HEK293 (cell line): ENCODE results near the gene DFFA.
A peak's percentile ranks its signal among the peaks of the same experiment; 100 is the strongest.

Experiments used
- CTCF ChIA-PET: fragments of 350-600 bp; formaldehyde crosslinking; extraction: SDS; loops from one replicate; lab custom pipeline; 2021; ENCODE audit warnings: antibody characterized with exemption; lab: Yijun Ruan, JAX
- POLR2A ChIA-PET: fragments of 300-600 bp; formaldehyde crosslinking; extraction: SDS; loops from one replicate; lab custom pipeline; 2020; ENCODE audit warnings: antibody characterized with exemption, inconsistent platforms; lab: Yijun Ruan, JAX
- H3K27ac ChIP-seq: fragments of 200-500 bp; sonication (Bioruptor generic); 2 replicates; pipeline ENCODE4 v1.5.1; 2014; ENCODE audit warnings: low read depth, low read length, control low read depth, inconsistent platforms; ENCODE audit errors: extremely low read depth
- H3K36me3 ChIP-seq, 2 experiments: fragments of 200-500 bp in 1 of 2; sonication (Bioruptor generic) in 1 of 2; 1 replicate in 1 of 2; 2 replicates in 1 of 2; pipeline ENCODE4 v1.5.1; 2014 to 2017; ENCODE audit warnings: inconsistent platforms in 2 of 2, low read length in 2 of 2; ENCODE audit not compliant: control insufficient read depth in 2 of 2, insufficient read depth in 1 of 2
- H3K4me1 ChIP-seq: fragments of 200-500 bp; sonication (Bioruptor generic); 2 replicates; pipeline ENCODE4 v1.5.1; 2014; ENCODE audit warnings: mild to moderate bottlenecking, low read length, inconsistent platforms; ENCODE audit not compliant: control insufficient read depth, insufficient read depth
- H3K4me3 ChIP-seq: 2 replicates; pipeline ENCODE4 v1.5.1; 2011; ENCODE audit warnings: low read depth, mild to moderate bottlenecking, control low read depth, low read length, moderate library complexity
- H3K9me3 ChIP-seq: fragments of 200-500 bp; sonication (Bioruptor generic); 2 replicates; pipeline ENCODE4 v1.5.1; 2014; ENCODE audit warnings: low read depth, low read length, inconsistent platforms; ENCODE audit not compliant: control insufficient read depth, insufficient read depth
- FEZF1 ChIP-seq: fragments of 450-650 bp; formaldehyde crosslinking; IDR thresholded peaks from 2 replicates; pipeline ENCODE4 v1.5.1; 2016; ENCODE audit warnings: missing biosample characterization, missing genetic modification characterization
- HOXA7 ChIP-seq: sonication (generic); formaldehyde crosslinking; IDR thresholded peaks from 2 replicates; pipeline ENCODE4 v1.8.1; 2022; ENCODE audit warnings: missing genetic modification reagents, borderline replicate concordance
- KLF8 ChIP-seq: fragments of 450-650 bp; formaldehyde crosslinking; IDR thresholded peaks from 2 replicates; pipeline ENCODE4 v1.5.1; 2016; ENCODE audit warnings: missing biosample characterization, missing genetic modification characterization
- OSR2 ChIP-seq: fragments of 450-650 bp; formaldehyde crosslinking; IDR thresholded peaks from 2 replicates; pipeline ENCODE4 v1.5.1; 2016; ENCODE audit warnings: missing biosample characterization, missing genetic modification characterization
- PRDM4 ChIP-seq: fragments of 450-650 bp; formaldehyde crosslinking; IDR thresholded peaks from 2 replicates; pipeline ENCODE4 v1.5.1; 2017; ENCODE audit warnings: missing biosample characterization, missing genetic modification characterization
- PRDM6 ChIP-seq: fragments of 450-650 bp; formaldehyde crosslinking; IDR thresholded peaks from 2 replicates; pipeline ENCODE4 v1.5.1; 2017; ENCODE audit warnings: missing biosample characterization, missing genetic modification characterization
- SP2 ChIP-seq: fragments of 450-650 bp; formaldehyde crosslinking; IDR thresholded peaks from 2 replicates; pipeline ENCODE4 v1.5.1; 2016; ENCODE audit warnings: missing biosample characterization, missing genetic modification characterization
- SP7 ChIP-seq: fragments of 450-650 bp; formaldehyde crosslinking; IDR thresholded peaks from 2 replicates; pipeline ENCODE4 v1.5.1; 2016; ENCODE audit warnings: missing biosample characterization, missing genetic modification characterization
- TRIM28 ChIP-seq: IDR thresholded peaks from 2 replicates; pipeline ENCODE4 v1.6.1; 2011; ENCODE audit warnings: low read length, control low read depth, borderline replicate concordance
- TSHZ1 ChIP-seq: fragments of 450-650 bp; formaldehyde crosslinking; IDR thresholded peaks from 2 replicates; pipeline ENCODE4 v1.5.1; 2016; ENCODE audit warnings: missing biosample characterization, missing genetic modification characterization, borderline replicate concordance
- ZFHX2 ChIP-seq: fragments of 450-650 bp; formaldehyde crosslinking; conservative IDR thresholded peaks from 2 replicates; pipeline ENCODE4 v1.5.1; 2016; ENCODE audit warnings: missing biosample characterization, missing genetic modification characterization
- ZFP69B ChIP-seq: fragments of 450-650 bp; formaldehyde crosslinking; IDR thresholded peaks from 2 replicates; pipeline ENCODE4 v1.5.1; 2016; ENCODE audit warnings: missing biosample characterization, missing genetic modification characterization
- ZNF324 ChIP-seq: fragments of 450-650 bp; formaldehyde crosslinking; IDR thresholded peaks from 2 replicates; pipeline ENCODE4 v1.5.1; 2016; ENCODE audit warnings: missing biosample characterization, missing genetic modification characterization
- ZNF366 ChIP-seq: fragments of 450-650 bp; formaldehyde crosslinking; conservative IDR thresholded peaks from 2 replicates; pipeline ENCODE4 v1.5.1; 2016; ENCODE audit warnings: missing biosample characterization, missing genetic modification characterization
- ZNF555 ChIP-seq: fragments of 450-650 bp; formaldehyde crosslinking; conservative IDR thresholded peaks from 2 replicates; pipeline ENCODE4 v1.5.1; 2017; ENCODE audit warnings: missing biosample characterization, mild to moderate bottlenecking, missing genetic modification characterization, inconsistent platforms
- ZNF629 ChIP-seq: fragments of 450-650 bp; formaldehyde crosslinking; IDR thresholded peaks from 2 replicates; pipeline ENCODE4 v1.5.1; 2017; ENCODE audit warnings: missing biosample characterization, missing genetic modification characterization
- ZNF692 ChIP-seq: fragments of 450-650 bp; formaldehyde crosslinking; IDR thresholded peaks from 2 replicates; pipeline ENCODE4 v1.5.1; 2016; ENCODE audit warnings: missing biosample characterization, missing genetic modification characterization
- ZSCAN30 ChIP-seq: fragments of 450-650 bp; IDR thresholded peaks from 2 replicates; pipeline ENCODE4 v1.5.1; 2018; ENCODE audit warnings: missing biosample characterization, mild to moderate bottlenecking, missing genetic modification characterization, moderate library complexity
- TF ChIP-seq, protein P1 (sequence below): fragments of 450-650 bp; formaldehyde crosslinking; IDR thresholded peaks from 2 replicates; pipeline ENCODE4 v1.5.1; 2016; ENCODE audit warnings: missing biosample characterization, missing genetic modification characterization
- TF ChIP-seq, protein P2 (sequence below): fragments of 450-650 bp; formaldehyde crosslinking; IDR thresholded peaks from 2 replicates; pipeline ENCODE4 v1.5.1; 2016; ENCODE audit warnings: missing biosample characterization, missing genetic modification characterization

The DFFA gene

DNA sequence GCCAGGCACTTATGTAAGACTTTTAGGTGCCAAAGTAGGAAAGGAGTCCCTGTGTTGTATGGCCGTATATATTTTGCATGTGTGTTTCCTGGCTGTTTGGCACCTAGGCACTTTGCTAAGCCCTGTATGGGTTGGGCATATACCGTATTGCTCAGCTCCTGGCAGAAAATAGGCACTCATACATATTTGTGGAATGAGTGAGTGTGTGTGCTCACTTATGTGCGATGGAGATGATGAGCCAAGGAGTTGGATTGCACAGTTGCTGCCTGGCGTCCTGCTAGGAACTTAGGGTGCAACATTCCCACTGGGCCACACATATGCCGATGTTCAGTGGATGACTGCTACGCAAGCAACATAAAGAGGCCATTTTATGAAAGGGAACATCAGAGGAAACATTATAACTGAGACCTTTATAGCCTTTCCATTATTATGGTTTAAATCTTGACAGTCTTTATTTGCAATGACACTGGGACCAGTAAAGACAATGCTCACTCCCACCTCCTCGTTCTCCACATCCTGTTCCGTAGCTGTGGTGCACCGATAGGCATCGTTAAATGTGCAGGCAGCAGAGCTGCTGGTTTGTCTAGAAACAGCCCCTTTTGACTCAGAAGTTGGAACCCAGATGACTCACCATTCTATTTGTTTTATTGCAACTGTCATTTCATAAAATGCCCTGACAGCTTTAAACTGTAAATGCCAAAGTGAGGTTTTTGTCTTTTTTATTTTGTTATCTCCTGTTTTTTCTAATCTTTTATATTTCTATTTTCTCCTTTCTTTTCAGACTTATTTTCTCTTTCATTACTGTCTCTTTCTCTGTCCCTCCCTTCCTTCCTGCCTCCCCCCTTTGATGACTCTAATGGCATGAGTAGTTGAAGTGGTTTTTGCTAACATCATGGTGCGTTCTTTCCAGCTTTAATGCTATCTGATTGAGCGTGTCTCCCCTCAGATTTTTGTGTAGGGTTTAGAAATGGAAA is 38.5 kb upstream of the DFFA start:
- H3K4me1 ChIP-seq = peaks cover 6% of the 10 kb centered on the region
- H3K4me3 ChIP-seq = no peak overlapping the region
- CTCF ChIA-PET = interaction anchor here (1.1 to 6.7 kb wide), 5 partner anchors 8 to 400 kb away, joined by 4 to 94 read pairs (median 4); no protein-coding TSS in a partner anchor
- H3K27ac ChIP-seq = no peak overlapping the region
- no peaks in the 10 kb centered on the region for H3K36me3 ChIP-seq
- POLR2A ChIA-PET = no interaction called here
- no peaks in the 10 kb centered on the region for H3K9me3 ChIP-seq
- TF ChIP-seq ZNF366 (peak; percentile 82), HOXA7 (CRISPR knock-in tag) (no peak), ZFHX2 (tag by site-specific recombination) (0 out of 2 replicates have a peak, but pooled peaks have one; percentile 8), FEZF1 (tag by site-specific recombination) (peak; percentile 56), ZNF629 (tag by site-specific recombination) (peak; percentile 62), SP2 (tag by site-specific recombination) (peak; percentile 24; the same call in 1 of the 2 replicates), ZSCAN30 (tag by site-specific recombination) (peak; percentile 18; the same call in 1 of the 2 replicates), OSR2 (tag by site-specific recombination) (peak; percentile 68), ZNF555 (no peak), TRIM28 (0 out of 2 replicates have a peak, but pooled peaks have one; percentile 32), SP7 (peak; percentile 87), ZNF692 (peak; percentile 83), KLF8 (tag by site-specific recombination) (peak; percentile 54; the same call in 1 of the 2 replicates), PRDM4 (peak; percentile 99), TSHZ1 (tag by site-specific recombination) (peak; percentile 60; the same call in 1 of the 2 replicates), ZFP69B (tag by site-specific recombination) (peak; percentile 72), PRDM6 (tag by site-specific recombination) (peak; percentile 75), ZNF324 (0 out of 2 replicates have a peak, but pooled peaks have one; percentile 61)
- TF ChIP-seq, protein P1, sequence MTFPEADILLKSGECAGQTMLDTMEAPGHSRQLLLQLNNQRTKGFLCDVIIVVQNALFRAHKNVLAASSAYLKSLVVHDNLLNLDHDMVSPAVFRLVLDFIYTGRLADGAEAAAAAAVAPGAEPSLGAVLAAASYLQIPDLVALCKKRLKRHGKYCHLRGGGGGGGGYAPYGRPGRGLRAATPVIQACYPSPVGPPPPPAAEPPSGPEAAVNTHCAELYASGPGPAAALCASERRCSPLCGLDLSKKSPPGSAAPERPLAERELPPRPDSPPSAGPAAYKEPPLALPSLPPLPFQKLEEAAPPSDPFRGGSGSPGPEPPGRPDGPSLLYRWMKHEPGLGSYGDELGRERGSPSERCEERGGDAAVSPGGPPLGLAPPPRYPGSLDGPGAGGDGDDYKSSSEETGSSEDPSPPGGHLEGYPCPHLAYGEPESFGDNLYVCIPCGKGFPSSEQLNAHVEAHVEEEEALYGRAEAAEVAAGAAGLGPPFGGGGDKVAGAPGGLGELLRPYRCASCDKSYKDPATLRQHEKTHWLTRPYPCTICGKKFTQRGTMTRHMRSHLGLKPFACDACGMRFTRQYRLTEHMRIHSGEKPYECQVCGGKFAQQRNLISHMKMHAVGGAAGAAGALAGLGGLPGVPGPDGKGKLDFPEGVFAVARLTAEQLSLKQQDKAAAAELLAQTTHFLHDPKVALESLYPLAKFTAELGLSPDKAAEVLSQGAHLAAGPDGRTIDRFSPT (tag by site-specific recombination) = 0 out of 2 replicates have a peak, but pooled peaks have one; percentile 21
- TF ChIP-seq, protein P2, sequence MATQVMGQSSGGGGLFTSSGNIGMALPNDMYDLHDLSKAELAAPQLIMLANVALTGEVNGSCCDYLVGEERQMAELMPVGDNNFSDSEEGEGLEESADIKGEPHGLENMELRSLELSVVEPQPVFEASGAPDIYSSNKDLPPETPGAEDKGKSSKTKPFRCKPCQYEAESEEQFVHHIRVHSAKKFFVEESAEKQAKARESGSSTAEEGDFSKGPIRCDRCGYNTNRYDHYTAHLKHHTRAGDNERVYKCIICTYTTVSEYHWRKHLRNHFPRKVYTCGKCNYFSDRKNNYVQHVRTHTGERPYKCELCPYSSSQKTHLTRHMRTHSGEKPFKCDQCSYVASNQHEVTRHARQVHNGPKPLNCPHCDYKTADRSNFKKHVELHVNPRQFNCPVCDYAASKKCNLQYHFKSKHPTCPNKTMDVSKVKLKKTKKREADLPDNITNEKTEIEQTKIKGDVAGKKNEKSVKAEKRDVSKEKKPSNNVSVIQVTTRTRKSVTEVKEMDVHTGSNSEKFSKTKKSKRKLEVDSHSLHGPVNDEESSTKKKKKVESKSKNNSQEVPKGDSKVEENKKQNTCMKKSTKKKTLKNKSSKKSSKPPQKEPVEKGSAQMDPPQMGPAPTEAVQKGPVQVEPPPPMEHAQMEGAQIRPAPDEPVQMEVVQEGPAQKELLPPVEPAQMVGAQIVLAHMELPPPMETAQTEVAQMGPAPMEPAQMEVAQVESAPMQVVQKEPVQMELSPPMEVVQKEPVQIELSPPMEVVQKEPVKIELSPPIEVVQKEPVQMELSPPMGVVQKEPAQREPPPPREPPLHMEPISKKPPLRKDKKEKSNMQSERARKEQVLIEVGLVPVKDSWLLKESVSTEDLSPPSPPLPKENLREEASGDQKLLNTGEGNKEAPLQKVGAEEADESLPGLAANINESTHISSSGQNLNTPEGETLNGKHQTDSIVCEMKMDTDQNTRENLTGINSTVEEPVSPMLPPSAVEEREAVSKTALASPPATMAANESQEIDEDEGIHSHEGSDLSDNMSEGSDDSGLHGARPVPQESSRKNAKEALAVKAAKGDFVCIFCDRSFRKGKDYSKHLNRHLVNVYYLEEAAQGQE (tag by site-specific recombination) = no peak
